ENCODE measurements around the gene LTBP3.

DNA sequence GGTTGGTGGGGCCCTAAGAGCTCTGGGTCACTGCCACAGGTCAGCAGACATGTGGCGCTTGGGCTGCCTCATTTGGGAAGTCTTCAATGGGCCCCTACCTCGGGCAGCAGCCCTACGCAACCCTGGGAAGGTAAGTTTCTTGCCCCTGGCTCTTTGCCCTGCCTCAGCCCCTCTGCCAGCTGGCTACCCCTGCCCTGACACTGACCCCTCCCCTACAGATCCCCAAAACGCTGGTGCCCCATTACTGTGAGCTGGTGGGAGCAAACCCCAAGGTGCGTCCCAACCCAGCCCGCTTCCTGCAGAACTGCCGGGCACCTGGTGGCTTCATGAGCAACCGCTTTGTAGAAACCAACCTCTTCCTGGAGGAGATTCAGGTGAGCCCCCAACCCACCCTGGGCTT, 31.4 kb downstream of the LTBP3 start:
- TF ChIP-seq SP1 (IDR thresholded peaks at IDR 0.05) (no peak), FOXA1 (IDR thresholded peaks at IDR 0.05) (no peak), L3MBTL2 (conservative IDR thresholded peaks at IDR 0.05) (no peak), SUZ12 (IDR thresholded peaks at IDR 0.05) (no peak), ARNT (IDR thresholded peaks at IDR 0.05) (no peak)

All from HEK293T (cell line).